NOMO-1 (cell line): ENCODE data around the gene ZMPSTE24.

ENCODE experiments used
- DNase-seq, 2 experiments: peaks; one replicate each; lab custom pipeline; 2025; ENCODE audit not compliant: unreplicated experiment in 2 of 2; lab: John Stamatoyannopoulos, UW

The ZMPSTE24 gene

DNA sequence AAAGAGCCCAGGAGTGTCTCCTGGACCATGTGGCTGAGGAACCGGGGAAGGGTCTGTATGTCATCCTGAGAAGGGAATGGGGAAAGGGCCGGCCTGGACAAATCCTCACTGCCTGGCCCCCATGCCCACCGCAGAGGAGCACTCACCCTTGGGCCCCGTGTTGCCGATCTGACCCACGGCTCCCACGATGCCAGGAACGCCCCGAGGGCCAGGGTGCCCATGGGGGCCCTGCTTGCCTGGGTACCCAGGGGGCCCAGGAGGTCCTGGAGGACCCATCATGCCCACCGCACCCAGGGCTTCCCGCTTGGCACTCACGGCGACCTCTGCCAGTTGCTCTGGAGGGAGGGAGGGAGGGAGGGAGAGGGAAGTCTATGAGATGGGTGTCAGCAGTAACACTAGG, 44.4 kb downstream of the ZMPSTE24 start:
- no peak for DNase-seq

DNA sequence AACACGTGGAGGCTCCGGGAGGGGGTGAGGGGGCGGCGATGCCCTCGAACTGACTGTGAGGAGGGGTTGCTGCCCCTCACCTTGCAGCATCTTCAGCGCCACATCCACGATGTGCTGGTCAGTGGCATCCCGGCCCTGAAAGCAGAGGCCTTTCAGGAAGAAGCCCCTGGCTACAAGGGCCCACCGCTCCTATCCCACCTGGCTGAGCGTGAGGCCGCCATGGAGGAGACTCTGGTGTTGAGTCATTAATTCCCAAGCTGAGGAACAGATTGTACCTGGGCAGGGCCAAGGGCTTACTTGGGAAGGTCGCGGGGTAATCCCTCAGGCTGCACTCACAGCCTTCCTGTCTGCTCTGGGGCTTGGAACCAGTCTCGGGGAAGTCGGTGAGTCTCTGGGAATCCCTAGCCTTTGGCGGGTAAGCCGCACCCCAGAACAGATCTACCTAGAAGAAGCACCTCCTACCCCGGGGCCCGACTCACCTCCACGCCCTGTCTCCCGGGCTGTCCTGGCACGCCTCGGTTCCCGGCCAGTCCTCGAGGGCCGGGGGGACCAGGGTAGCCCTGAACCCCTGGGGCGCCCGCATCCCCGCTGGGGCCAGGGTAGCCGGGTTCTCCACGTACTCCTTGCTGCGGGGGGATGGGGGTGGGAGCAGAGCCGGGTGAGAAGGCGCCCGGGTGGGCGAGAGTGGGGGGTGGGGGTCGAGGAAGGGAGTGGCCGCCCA, 45.2 kb downstream of the ZMPSTE24 start:
- no peak for DNase-seq

DNA sequence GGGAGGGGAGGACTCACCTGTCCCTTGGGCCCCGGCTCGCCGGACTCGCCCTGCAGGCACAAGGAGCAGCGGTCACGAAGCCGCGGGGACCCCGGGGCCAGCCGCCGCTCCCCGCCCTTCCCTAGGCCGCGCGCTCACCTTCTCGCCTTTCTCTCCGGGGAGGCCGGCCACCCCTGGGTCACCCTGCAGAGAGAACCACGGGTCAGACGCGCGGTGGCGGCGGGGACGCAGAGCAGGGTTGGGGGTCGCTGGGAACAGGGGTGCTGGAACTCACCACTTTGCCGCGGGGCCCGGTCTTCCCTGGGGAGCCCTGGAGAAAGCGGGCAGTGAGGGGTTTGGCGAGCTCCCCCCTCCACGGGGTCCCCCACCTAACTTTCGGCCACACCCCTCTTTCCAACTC, 45.8 kb downstream of the ZMPSTE24 start:
- DNase-seq: no peak

DNA sequence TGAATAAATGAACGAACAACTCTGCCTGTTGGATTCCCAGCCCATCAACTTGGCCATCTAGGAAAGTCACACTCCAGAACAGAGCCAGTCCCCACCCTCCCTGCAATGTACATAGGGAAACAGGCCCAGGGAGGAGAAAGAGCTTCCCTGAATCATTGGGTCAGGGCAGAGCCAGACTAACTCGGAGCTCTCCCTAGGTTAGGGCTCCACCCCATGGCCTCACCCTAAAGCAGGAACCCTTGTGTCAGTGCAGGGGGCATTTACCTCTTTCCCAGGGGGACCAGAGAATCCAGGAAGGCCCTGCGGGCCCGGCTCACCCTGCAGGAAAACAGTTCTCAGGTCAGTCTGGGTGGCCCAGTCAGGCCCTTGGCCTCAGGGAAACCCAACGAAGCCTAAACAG, 47.4 kb downstream of the ZMPSTE24 start:
- no peak for DNase-seq

DNA sequence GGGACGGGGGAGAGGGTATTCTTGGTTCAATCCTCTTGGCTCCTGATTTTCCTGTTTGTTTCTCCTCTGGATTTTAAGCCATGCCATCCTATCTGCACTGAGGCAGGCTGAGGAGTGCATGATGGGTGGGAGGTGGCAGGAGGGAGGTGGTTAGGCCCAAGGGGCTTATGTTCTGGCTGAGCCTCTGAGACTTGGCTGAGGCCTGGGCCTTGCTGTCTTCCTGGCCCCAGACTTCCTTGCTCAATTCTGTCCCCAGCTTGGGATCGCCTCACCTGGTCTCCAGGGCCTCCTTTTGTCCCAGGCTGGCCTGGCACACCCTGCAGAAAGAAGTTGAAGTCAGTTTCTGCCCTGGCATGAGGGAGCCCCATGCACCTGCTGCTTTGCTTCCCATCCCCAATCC, 47.8 kb downstream of the ZMPSTE24 start:
- DNase-seq: no peak

DNA sequence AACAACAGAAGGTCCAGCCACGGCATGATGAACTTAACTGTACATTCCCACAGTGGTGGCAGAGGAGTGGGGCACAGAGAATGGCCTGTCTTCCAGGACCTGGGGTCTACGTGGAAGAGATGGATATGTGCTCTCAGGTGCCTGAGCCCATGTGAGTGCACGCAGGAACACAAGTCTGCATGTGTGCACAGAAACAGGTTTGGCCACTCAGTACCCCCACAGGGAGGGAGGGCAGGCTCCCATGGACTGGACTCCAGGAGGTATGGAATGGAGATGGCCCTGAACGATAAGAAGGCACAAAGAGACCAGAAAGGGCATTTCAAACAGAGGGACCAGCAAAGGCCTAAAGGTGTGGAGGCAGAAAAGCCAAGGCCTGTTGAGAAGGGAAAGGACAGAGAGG, 48.3 kb downstream of the ZMPSTE24 start:
- no peak for DNase-seq

DNA sequence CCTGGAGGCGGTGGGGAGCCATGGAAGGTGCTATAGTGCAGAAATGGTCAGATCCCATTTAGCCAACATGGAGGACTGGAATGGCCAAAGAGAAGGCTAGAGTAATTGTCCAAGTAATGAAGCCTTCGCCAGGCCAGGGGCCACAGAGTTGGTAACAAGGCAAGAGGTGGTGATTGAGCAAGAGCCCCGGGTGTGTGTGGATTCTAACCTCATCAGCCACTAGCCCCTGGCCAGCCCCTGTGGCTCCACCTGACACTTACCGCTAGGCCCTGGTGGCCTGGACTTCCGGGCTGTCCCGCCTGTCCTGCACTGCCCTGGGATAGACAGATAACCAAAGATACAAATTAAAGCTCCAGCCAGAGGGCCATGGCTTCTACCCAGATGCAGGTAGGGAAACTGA, 49.1 kb downstream of the ZMPSTE24 start:
- no peak for DNase-seq

DNA sequence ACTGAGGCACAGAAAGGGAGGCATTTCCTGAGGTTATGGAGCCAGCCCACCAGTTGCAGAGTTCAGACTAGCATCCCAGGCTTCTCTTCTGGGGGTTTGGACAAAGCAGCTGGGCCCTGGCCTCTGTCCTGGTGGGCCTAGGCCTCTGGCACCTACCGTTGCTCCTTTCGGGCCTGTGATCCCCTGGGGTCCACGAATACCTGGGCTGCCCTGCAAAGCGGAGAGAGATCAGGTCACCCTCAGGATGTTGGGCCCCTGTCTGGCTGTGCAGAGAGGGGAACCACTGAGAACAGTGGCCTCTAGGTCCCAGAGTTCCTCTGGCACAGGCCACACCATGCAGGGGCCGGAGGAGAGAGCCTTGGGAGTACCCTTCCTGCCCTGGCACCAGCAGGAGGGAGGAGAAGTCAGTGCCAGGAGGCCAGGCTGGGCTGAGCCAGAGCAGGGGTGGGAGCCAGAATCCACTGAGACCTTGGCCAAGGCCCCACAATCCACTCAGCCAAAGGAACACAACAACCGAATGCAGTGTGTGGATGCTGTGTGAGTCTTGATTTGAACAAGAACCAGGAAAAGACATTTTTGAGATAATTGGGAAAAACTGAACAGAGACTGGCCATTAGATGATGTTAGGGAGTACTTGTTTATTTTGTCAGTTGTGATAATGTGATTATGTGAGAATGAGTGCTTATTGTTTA, 50.1 kb downstream of the ZMPSTE24 start:
- DNase-seq: no peak

DNA sequence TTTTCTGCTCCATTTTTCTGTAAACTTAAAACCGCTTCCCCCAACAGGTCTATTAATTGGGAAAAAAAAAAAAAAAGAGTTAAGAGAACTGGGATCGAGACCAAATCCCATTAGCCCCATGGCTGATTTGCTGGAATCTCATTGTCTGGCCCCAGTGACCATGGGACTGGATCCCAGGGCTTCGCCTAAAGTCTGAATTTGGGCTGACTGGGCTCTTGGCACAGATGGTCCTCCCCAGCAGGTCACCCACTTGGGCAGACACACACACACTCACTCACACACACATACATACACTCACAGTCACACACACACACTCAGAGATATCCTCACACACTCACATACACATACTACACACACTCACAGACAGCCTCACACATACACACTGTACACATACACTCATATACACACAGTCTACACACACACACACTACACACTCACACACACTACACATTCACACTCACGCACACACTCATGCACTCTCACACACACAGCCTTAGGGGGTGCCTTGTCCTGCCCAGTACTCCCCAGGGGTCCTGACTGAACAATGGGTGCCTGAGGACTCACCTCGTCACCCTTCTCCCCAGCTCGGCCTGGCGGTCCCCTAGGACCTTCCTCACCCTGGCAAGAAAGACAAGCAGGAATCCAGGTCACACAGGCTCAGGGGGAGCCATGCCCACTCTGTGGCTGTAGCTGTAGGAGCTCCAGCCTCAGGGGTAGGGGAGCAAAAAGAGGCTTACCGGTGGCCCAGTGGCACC, 51.5 kb downstream of the ZMPSTE24 start:
- DNase-seq: no peak

DNA sequence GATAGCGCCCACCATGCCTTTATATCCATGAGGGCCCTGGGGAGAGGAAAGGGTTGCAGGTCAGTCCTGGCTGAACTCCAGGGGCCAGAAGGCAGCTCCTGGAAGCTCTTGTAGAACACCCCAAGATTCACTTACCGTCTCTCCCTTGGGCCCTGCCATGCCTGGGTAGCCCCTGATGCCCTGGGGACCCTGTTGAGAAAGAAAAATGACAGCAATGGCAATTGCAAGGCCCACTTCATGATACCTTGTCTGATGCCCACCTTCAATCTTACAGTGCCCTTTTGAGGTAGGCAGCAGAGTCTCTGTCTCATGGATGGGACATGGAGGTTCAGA, 52.1 kb downstream of the ZMPSTE24 start:
- no peak for DNase-seq

DNA sequence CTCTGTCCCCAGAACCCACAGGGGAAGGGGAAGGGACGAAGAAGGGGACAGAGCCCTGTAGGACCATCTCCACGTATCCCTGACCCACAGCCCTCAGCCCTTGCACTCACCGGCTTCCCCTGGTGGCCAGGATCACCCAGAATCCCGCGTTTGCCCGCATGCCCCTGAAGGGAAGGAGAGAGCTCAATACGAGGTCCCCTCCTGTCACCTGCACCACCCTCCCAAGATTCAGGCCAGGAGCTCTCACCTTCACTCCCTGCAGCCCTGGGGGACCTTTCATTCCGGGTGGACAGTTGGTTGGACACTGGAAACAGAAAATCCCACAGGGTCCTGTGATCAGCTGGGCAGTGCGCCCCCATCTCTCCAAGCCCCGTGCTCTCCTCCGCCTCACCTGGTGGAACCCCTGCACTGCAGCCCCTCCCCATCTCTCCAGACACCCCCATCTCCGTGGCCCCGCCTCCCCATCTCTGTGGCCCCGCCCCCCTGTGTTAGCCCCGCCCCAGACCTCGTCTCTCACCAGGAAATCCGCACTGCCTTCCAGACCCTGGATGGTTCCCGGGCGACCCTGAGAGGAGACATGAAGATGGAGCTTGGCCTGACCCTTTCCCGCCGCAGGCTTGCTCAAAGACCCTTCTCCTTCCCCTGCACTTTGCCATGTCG, 53.1 kb downstream of the ZMPSTE24 start:
- DNase-seq: no peak

DNA sequence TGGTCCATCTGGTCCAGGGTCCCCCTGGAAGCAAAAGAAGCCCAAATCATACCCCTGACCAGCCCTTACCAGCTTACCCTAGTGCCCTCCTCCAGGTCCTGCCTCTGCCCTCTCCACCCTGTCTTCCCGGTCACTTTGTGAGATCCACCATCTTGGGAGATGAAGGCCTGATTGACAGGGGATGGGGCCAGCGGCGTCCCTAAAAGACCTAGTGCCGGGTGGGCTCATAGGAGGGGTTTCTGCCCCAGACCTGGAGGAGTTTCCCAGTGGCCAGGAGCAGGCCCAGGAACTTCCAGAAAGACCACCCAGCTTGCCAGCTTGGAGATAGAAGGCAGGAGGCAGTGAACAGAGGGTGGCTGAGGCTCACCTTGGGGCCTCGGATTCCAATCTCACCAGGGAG, 53.7 kb downstream of the ZMPSTE24 start:
- DNase-seq: no peak

DNA sequence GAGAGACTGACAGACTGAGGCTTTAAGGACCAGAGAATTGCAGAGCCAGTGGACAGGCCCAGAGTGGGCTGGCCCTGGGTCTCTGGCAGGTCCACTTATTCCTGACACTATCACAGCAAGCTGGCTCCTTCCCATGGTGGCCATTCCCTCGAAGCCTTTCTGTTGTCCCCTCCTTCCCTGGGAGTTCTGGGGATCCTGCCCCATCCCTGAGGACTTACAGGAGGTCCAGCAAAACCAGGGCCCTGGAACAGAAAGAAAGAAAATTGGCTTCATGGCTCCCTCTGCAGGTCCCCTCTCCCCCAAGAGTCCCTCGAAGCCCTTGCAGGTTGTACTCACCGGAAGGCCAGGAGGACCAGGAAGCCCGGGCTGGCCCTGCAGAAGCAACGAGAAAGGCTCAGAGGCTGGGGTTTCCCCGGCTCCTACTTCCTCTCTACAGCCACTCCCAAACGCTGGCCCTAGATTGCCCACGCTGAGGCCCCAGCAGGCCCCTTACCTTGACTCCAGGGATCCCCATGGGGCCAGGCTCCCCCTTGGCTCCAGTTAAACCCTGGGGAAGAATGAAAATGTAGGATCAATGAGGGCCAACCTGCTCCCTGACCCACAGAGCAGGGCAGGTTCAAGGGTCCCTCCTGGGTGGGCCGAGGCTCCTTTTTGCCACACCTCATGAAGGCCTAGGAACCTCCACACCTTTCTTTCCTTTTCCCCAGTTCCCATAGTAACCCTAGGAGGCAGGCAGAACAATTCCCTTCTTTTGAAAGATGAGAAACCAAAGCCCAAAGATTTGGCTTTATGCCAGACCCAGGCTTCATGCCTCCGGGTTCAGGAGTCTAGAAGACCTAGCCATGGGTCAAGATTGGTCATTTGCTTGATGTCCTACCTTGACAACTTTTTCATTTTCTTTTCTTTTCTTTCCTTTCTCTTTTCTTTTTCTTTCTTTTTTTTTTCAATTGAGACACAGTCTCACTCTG, 54.5 kb downstream of the ZMPSTE24 start:
- DNase-seq: peak; percentile 64 to 71

DNA sequence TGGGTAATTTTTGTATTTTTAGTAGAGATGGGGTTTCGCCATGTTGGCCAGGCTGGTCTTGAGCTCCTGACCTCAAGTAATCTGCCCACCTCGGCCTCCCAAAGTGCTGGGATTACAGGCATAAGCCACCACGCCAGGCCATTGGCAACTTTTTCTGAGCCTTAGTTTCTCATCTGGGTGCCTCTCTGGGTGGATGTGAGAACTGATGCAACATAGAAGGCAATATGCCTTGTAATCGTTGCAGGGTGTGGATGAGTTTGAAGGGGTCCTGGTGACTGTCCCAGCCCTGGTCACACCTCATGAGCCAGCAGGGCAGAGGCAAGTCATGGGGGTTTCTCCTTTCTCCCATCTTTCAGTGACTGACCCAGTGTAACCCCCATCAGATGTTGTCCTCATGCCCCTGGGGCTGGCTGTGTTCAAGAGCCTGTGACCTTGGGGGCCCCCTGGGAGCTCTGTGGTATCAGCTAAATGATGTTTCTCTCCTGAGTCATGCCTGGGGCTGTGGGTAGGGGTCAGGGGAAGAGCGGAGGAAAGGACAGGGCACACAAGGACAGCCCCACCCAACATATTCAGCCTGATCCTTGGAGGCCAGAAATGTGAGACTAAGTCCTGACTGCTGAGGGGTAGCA, 55.4 kb downstream of the ZMPSTE24 start:
- DNase-seq: no peak

DNA sequence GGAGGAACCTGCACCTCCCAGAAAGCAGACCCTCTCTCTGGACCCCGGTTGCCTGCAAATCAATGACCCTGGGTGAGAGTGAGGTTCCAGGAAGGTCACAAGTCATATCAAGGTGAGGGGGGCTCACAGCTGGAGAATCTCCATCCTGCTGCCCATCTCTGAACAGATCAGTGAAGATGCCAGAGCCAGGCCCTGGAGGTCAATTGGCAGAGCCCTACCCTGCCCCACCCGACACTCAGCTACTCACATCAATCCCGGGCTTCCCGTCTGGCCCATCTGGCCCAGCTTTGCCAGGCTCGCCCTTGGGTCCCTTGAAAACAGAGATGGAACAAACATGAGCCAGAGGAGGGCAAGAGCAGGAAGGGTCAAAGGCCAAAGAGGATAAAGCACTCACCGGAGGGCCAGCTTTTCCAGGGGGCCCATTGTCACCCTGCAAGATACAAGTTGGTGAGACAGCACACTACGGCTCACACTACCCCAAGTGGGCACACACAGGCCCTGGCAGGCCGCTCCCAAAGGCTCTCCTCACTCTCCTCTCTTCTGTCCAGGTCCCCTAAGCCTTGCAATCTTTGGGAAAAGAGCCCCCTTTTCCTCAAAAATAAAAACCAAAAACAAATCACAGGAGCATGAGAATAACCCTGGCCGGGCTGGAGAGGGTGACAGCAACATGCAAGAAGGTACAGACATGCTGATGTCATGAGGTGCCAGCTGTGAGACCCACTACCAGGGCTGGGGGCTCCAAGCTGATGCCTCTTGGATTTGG, 56.1 kb downstream of the ZMPSTE24 start:
- no peak for DNase-seq

DNA sequence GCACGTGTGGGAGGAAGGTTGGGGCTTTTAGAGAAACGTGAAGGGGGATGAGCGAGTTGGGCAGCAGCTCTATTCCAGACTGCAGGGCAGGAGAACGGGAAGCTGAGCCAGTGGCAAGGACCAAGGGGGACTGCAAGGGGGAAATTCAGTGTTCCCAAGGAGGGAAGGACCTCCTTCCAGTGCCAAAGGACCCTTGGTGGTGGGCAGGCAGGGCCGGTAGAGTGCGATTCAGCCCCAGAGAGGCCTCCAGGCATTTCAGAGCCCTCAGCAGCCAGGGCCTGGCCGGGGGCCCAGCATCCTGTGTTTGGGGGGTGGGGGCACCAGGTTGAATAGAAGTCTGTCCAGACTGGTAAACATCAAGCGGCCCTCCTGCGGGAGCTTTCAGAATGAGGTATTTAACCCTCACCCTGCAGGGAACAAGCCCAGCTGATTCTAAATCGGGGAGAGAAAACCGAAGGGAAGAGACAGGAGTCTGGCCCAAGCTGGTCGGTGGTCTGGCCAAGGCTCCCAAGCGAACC, 56.7 kb downstream of the ZMPSTE24 start:
- DNase-seq: no peak

DNA sequence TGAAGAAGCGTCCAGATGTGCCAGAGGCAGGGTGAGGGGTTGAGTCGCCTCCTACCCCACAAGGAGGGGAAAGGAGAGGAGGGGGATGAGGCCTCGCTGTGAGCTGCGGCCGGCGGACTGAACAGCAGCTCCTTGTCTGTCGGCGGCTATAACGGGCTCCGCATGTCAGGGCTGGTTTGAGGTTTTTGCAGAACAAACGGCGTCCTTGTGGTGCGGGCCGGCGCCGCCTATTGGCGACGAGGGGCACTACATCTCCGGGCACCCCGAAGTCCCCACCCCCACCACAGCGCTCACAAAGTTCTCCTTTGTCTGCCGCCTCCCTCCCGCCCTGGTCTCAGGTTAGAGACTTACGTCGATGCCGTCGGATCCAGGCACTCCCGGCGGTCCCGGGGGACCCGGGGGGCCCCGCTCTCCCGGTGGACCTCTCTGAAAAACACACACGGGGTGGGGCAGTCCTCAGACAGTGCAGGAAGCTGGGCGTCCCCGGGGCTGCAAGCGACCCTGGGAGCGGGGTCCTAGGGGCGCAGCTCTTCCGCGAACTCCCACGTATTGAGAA, 57.3 kb downstream of the ZMPSTE24 start:
- DNase-seq: peak; percentile 78 to 88

DNA sequence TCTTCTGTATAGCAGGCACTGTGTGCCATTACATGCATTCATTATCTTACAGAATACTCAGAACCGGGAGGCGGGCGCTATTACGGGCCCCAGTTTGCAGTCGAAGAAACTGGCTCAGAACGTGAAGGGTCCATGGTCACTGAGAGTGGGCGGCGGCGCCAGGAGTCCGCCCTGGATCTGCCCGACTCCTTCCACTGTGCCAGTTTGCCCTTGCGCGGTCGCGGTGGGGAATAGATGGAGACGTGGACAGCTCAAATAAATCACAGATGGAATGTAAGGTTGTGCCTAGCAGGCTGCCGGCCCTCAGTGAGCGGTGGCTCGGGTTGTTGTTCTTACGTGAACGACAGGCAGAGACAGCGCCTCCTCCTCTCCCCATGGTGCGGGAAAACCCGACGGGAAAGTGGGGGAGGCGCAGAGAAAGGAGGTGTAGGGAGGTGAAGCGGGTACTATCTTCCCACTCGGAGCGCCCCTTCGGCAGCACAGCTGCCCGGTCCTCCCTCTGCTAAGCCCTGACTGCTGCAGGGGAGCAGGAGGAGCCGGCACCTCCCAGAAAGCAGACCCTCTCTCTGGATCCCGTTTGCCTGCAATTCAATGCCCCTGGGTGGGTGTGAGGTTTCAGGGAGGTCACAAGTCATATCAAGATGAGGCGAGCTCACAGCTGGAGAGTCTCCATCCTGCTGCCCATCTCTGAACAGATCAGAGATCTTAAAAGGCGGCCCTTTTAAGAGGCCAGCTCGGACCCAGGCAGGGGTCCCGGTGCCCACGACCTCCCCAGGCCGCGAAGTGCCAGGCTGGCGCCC, 58.0 kb downstream of the ZMPSTE24 start:
- no peak for DNase-seq
